Measurements from ENCODE around the gene OBSCN. TPM values are rescaled to one million over a fixed set of nuclear protein-coding genes. Genes with fewer than 3 reads are reported as not detected.

OBSCN gene
- total and polyA plus RNA-seq, 2 of the 13 experiments (the other 11 are each of a cell fraction or from before 2014, with no cell fraction given): 0.20 TPM

DNA sequence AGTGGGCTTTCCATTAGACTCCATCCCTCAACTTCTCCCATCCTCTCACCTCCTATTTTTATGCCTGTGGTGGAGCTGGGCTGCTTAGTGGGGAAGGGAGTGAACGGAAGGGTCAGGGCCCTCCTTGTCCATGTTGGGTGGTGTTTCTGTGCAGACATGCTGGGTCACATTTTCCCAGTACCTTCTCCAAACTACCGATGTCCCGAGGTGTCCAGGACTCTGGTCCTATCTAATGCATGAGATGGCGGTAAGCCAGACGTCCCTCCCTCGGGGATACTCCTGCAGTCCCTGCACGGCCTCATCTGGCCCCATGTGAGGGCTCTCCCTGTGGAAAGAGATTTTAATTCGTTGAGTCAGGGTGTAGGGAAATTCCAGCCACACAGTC is 61.0 kb downstream of the OBSCN start:
- Histone ChIP-seq H3K9ac (ENCODE audit: insufficient read depth, low read depth, low read length) (no peak overlapping the region), H3K4me1 (ENCODE audit: insufficient read depth, low read length) (no peaks in the 10 kb centered on the region), H3K36me3 (replicated peaks in 1 of 2; ENCODE audit: control insufficient read depth in 1 of 2, insufficient read depth in 2 of 2, low read length in 2 of 2) (no peaks in the 10 kb centered on the region), H4K20me1 (ENCODE audit: insufficient read depth, low read length) (no peaks in the 10 kb centered on the region), H3K79me2 (ENCODE audit: insufficient read depth, low read length) (no peaks in the 10 kb centered on the region), H3K4me3 (replicated peaks in 1 of 3; ENCODE audit: insufficient read depth in 1 of 3, low read depth in 2 of 3, low read length in 3 of 3) (no peak overlapping the region), H3K4me2 (ENCODE audit: low read depth, low read length) (no peak overlapping the region), H3K27ac (ENCODE audit: extremely low read length, insufficient read depth, low read length) (no peak overlapping the region), H3K27me3 (ENCODE audit: control insufficient read depth in 1 of 2, insufficient read depth in 2 of 2, low read length in 2 of 2) (peaks cover 8 to 12% of the 10 kb centered on the region in 2 experiments; a peak in 4 of 5 replicates), H3K9me3 (ENCODE audit: low read length) (no peaks in the 10 kb centered on the region), H2AFZ (ENCODE audit: low read length) (no peak overlapping the region)
- ATAC-seq (no peak), DNase-seq (ENCODE audit: low spot score) (no peak), FAIRE-seq (no peak)
- in situ Hi-C loops (cut with HindIII; ENCODE audit: extremely low pct_ligation_motif_present, low pct_unique_long_range_greater_than_20kb) (no loop called here), intact Hi-C loops (cut with micrococcal nuclease; ENCODE audit: unreplicated experiment) (no loop called here)
- 18% methylated on average over 6 of the region's 8 CpGs for WGBS (ENCODE audit: low lambda C conversion rate)
- ChIA-PET POLR2A (no interaction called here), CTCF (ENCODE audit: low intra/inter-chr PET ratio, low total read pairs) (interaction anchor here (1.1 kb wide), 1 partner anchor 246 kb away, joined by 3 read pairs; no protein-coding TSS in a partner anchor)
- TF ChIP-seq, protein P1, sequence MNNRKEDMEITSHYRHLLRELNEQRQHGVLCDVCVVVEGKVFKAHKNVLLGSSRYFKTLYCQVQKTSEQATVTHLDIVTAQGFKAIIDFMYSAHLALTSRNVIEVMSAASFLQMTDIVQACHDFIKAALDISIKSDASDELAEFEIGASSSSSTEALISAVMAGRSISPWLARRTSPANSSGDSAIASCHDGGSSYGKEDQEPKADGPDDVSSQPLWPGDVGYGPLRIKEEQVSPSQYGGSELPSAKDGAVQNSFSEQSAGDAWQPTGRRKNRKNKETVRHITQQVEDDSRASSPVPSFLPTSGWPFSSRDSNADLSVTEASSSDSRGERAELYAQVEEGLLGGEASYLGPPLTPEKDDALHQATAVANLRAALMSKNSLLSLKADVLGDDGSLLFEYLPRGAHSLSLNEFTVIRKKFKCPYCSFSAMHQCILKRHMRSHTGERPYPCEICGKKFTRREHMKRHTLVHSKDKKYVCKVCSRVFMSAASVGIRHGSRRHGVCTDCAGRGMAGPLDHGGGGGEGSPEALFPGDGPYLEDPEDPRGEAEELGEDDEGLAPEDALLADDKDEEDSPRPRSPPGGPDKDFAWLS (CRISPR knock-in tag; IDR thresholded peaks at IDR 0.05; ENCODE audit: borderline replicate concordance): no peak
- TF ChIP-seq, protein P2, sequence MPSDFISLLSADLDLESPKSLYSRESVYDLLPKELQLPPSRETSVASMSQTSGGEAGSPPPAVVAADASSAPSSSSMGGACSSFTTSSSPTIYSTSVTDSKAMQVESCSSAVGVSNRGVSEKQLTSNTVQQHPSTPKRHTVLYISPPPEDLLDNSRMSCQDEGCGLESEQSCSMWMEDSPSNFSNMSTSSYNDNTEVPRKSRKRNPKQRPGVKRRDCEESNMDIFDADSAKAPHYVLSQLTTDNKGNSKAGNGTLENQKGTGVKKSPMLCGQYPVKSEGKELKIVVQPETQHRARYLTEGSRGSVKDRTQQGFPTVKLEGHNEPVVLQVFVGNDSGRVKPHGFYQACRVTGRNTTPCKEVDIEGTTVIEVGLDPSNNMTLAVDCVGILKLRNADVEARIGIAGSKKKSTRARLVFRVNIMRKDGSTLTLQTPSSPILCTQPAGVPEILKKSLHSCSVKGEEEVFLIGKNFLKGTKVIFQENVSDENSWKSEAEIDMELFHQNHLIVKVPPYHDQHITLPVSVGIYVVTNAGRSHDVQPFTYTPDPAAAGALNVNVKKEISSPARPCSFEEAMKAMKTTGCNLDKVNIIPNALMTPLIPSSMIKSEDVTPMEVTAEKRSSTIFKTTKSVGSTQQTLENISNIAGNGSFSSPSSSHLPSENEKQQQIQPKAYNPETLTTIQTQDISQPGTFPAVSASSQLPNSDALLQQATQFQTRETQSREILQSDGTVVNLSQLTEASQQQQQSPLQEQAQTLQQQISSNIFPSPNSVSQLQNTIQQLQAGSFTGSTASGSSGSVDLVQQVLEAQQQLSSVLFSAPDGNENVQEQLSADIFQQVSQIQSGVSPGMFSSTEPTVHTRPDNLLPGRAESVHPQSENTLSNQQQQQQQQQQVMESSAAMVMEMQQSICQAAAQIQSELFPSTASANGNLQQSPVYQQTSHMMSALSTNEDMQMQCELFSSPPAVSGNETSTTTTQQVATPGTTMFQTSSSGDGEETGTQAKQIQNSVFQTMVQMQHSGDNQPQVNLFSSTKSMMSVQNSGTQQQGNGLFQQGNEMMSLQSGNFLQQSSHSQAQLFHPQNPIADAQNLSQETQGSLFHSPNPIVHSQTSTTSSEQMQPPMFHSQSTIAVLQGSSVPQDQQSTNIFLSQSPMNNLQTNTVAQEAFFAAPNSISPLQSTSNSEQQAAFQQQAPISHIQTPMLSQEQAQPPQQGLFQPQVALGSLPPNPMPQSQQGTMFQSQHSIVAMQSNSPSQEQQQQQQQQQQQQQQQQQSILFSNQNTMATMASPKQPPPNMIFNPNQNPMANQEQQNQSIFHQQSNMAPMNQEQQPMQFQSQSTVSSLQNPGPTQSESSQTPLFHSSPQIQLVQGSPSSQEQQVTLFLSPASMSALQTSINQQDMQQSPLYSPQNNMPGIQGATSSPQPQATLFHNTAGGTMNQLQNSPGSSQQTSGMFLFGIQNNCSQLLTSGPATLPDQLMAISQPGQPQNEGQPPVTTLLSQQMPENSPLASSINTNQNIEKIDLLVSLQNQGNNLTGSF (CRISPR knock-in tag; IDR thresholded peaks at IDR 0.05): no peak
- TF ChIP-seq, protein P3, sequence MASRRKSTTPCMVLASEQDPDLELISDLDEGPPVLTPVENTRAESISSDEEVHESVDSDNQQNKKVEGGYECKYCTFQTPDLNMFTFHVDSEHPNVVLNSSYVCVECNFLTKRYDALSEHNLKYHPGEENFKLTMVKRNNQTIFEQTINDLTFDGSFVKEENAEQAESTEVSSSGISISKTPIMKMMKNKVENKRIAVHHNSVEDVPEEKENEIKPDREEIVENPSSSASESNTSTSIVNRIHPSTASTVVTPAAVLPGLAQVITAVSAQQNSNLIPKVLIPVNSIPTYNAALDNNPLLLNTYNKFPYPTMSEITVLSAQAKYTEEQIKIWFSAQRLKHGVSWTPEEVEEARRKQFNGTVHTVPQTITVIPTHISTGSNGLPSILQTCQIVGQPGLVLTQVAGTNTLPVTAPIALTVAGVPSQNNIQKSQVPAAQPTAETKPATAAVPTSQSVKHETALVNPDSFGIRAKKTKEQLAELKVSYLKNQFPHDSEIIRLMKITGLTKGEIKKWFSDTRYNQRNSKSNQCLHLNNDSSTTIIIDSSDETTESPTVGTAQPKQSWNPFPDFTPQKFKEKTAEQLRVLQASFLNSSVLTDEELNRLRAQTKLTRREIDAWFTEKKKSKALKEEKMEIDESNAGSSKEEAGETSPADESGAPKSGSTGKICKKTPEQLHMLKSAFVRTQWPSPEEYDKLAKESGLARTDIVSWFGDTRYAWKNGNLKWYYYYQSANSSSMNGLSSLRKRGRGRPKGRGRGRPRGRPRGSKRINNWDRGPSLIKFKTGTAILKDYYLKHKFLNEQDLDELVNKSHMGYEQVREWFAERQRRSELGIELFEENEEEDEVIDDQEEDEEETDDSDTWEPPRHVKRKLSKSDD (CRISPR knock-in tag; IDR thresholded peaks at IDR 0.05; ENCODE audit: low read depth): no peak
- TF ChIP-seq, protein P4, sequence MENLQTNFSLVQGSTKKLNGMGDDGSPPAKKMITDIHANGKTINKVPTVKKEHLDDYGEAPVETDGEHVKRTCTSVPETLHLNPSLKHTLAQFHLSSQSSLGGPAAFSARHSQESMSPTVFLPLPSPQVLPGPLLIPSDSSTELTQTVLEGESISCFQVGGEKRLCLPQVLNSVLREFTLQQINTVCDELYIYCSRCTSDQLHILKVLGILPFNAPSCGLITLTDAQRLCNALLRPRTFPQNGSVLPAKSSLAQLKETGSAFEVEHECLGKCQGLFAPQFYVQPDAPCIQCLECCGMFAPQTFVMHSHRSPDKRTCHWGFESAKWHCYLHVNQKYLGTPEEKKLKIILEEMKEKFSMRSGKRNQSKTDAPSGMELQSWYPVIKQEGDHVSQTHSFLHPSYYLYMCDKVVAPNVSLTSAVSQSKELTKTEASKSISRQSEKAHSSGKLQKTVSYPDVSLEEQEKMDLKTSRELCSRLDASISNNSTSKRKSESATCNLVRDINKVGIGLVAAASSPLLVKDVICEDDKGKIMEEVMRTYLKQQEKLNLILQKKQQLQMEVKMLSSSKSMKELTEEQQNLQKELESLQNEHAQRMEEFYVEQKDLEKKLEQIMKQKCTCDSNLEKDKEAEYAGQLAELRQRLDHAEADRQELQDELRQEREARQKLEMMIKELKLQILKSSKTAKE (CRISPR knock-in tag; IDR thresholded peaks at IDR 0.05; ENCODE audit: borderline replicate concordance): no peak
- no peak for TF ChIP-seq EEA1 (CRISPR knock-in tag; IDR thresholded peaks at IDR 0.05; ENCODE audit: borderline replicate concordance)
- no peak for TF ChIP-seq MBNL3 (CRISPR knock-in tag; conservative IDR thresholded peaks at IDR 0.05)
- no TSS peak for BruUV-seq (replicated peaks)
